Uterus (tissue), 4 donors: ENCODE data around the gene FAM240A. TPM values are rescaled to one million over a fixed set of nuclear protein-coding genes. Genes with fewer than 3 reads are reported as not detected.

ENCODE experiments used
- DNase-seq, 2 donors: peaks; one replicate each; pipeline ENCODE4 v3.0.0-alpha.2; 2019 to 2020
- H3K27ac ChIP-seq, 2 donors: fragments of 200-600 bp; sonication (generic); 1 replicate in 1 of 2; 2 replicates in 1 of 2; pipeline ENCODE4 v1.5.1; 2016 to 2018
- H3K27me3 ChIP-seq, 2 donors: fragments of 200-600 bp; sonication (generic); one replicate each; pipeline ENCODE4 v1.5.1; 2018 to 2019; ENCODE audit warnings: control low read depth in 1 of 2
- H3K36me3 ChIP-seq, 2 donors: fragments of 200-600 bp; sonication (generic); one replicate each; pipeline ENCODE4 v1.5.1; 2019; ENCODE audit warnings: control low read depth in 1 of 2
- H3K4me1 ChIP-seq, 2 donors: fragments of 200-600 bp; sonication (generic); one replicate each; pipeline ENCODE4 v1.5.1; 2018 to 2019; ENCODE audit warnings: control low read depth in 1 of 2
- H3K4me3 ChIP-seq, 2 donors: fragments of 200-600 bp; sonication (generic); 1 replicate in 1 of 2; 2 replicates in 1 of 2; pipeline ENCODE4 v1.5.1; 2018 to 2019; ENCODE audit warnings: mild to moderate bottlenecking in 1 of 2
- H3K9me3 ChIP-seq, 2 donors: fragments of 200-600 bp; sonication (generic); one replicate each; pipeline ENCODE4 v1.5.1; 2019; ENCODE audit warnings: control low read depth in 1 of 2
- POLR2A ChIP-seq, 2 donors: fragments of 450-650 bp; IDR thresholded peaks; one replicate each; pipeline ENCODE4 v1.6.1; 2016; ENCODE audit warnings: antibody characterized with exemption in 2 of 2, mild to moderate bottlenecking in 1 of 2, moderate library complexity in 1 of 2
- intact Hi-C: fragments of 100-400 bp; cut with DNase I; formaldehyde crosslinking; loops from one replicate; pipeline ENCODE4 v1.15.1; 2023; ENCODE audit warnings: low total_unique reads
- total RNA-seq, 4 donors: library from RNA; depleted of rRNA in 3 of 4; stranded (reverse); fragments of >200 nt in 3 of 4; gene quantifications; one replicate each; pipeline versions ENCODE4 v1.1.0 to v1.2.4, GENCODE V29; 2014 to 2023
- TF ChIP-seq, protein P1 (sequence below), 4 experiments: fragments of 200-600 bp in 2 of 4; fragments of 450-650 bp in 2 of 4; sonication (generic) in 2 of 4; IDR thresholded peaks; one replicate each; pipeline ENCODE4 v1.5.1; 2016 to 2019; ENCODE audit warnings: antibody characterized with exemption in 4 of 4, mild to moderate bottlenecking in 2 of 4, moderate library complexity in 1 of 4
- donor health status: DM: yes; HTN: yes; CAD: no.

FAM240A gene
- total RNA-seq, 4 donors from 2014 or later: not detected

DNA sequence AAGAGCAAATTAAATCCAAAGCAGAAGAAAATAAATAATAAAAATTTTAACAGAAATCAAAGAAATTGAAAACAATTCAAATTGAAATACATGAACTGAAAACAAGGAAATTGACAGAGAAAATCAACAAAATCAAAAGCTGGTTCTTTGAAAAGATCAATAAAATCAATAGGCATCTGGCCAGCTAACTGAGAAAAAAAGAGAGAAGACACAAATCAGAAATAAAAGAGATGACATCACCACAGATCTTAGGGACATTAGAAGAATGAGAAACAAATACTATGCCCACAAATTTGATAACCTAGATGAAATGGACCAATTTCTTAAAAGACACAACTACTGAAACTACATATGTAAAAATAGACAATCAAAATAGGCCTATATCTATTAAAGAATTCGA, 38.8 kb downstream of the FAM240A start:
- TF ChIP-seq, protein P1, sequence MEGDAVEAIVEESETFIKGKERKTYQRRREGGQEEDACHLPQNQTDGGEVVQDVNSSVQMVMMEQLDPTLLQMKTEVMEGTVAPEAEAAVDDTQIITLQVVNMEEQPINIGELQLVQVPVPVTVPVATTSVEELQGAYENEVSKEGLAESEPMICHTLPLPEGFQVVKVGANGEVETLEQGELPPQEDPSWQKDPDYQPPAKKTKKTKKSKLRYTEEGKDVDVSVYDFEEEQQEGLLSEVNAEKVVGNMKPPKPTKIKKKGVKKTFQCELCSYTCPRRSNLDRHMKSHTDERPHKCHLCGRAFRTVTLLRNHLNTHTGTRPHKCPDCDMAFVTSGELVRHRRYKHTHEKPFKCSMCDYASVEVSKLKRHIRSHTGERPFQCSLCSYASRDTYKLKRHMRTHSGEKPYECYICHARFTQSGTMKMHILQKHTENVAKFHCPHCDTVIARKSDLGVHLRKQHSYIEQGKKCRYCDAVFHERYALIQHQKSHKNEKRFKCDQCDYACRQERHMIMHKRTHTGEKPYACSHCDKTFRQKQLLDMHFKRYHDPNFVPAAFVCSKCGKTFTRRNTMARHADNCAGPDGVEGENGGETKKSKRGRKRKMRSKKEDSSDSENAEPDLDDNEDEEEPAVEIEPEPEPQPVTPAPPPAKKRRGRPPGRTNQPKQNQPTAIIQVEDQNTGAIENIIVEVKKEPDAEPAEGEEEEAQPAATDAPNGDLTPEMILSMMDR (IDR thresholded peaks at IDR 0.05): no peak
- TF ChIP-seq POLR2A (IDR thresholded peaks at IDR 0.05): no peak
- Histone ChIP-seq H3K4me1 (no peaks in the 10 kb centered on the region), H3K36me3 (no peaks in the 10 kb centered on the region), H3K27ac (no peak overlapping the region), H3K27me3 (no peaks in the 10 kb centered on the region), H3K9me3 (no peaks in the 10 kb centered on the region), H3K4me3 (no peak overlapping the region)
- DNase-seq: no peak
- intact Hi-C loops: no loop called here

DNA sequence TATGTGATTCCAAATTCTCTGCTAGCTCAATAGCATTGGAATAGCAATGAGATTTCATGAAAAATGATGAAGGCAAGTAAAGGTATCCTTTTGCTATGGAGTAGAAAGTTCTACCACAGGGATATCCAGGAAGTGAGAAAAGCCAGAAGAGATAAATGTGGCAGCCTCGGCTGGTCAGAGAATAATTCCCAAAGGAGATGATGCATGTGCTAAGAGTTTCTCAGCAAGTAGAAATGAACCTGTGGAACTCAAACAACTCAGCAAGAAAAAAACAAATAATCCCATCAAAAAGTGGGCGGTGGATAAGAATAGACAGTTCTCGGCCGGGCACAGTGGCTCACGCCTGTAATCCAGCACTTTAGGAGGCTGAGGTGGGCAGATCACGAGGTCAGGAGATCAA, 42.9 kb downstream of the FAM240A start:
- intact Hi-C loops: no loop called here
- Histone ChIP-seq H3K36me3 (no peaks in the 10 kb centered on the region), H3K4me1 (no peaks in the 10 kb centered on the region), H3K27me3 (no peaks in the 10 kb centered on the region), H3K4me3 (no peak overlapping the region), H3K9me3 (no peaks in the 10 kb centered on the region), H3K27ac (no peak overlapping the region)
- DNase-seq: no peak
- TF ChIP-seq POLR2A (IDR thresholded peaks at IDR 0.05): no peak
- TF ChIP-seq, protein P1 (IDR thresholded peaks at IDR 0.05): no peak

DNA sequence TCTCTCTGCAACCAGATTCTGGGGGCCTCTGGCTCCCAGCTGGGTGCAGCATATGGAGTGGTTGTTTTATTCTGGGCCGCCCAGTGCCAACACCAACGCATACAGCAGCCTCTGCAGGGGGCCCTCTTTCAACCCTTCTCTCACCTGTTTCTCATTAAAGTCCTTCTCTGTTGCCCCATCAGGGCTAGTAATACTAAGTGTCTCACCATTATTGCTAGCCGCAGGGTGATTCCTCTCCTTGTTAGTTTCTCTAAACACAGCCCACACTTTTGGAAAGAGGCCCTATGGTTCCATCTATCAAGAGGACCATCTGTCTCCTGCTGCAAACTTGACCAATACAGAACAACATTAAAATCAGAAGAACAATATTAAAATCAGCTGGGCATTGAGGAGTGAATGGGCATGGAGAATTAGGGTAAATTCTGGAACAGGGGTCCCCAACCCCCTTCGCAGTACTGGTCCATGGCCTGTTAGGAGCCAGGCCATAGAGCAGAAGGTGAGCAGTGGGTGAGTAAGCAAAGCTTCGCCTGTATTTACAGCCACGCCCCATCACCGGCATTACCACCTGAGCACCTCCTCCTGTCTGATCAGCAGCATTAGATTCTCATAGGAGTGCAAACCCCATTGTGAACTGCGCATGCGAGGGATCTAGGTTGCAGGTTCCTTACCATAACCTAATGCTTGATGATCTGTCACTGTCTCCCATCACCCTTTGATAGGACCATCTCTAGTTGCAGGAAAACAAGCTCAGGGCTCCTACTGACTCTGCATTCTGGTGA, 44.6 kb downstream of the FAM240A start:
- H3K27ac ChIP-seq: no peak overlapping the region
- no peak for TF ChIP-seq POLR2A (IDR thresholded peaks at IDR 0.05)
- TF ChIP-seq, protein P1 (IDR thresholded peaks at IDR 0.05): no peak
- no peaks in the 10 kb centered on the region for H3K27me3 ChIP-seq
- no peaks in the 10 kb centered on the region for H3K4me1 ChIP-seq
- no peak for DNase-seq
- no peaks in the 10 kb centered on the region for H3K36me3 ChIP-seq
- no peak overlapping the region for H3K4me3 ChIP-seq
- no peaks in the 10 kb centered on the region for H3K9me3 ChIP-seq
- intact Hi-C loops: no loop called here

DNA sequence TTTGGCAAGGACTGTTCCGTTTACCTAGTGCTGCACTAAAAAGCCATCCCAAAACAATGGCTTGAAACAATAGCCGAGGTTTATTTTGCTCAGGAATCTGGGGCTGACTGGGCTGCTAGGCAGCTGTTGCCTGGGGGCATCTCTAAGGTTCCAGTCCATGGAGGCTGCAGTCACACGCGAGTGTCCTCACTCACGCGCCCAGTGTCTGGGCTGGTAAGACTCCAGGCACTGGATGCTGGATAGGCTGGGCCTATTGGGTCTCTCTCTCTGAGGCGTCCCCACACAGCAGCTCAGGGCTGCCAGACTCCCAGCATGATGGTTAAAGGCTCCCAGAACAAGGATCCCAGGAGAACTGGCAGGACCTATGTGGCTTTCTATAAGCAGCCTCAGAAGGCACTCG, 47.0 kb downstream of the FAM240A start:
- intact Hi-C loops: no loop called here
- Histone ChIP-seq H3K4me1 (no peaks in the 10 kb centered on the region), H3K27me3 (no peaks in the 10 kb centered on the region), H3K4me3 (no peak overlapping the region), H3K9me3 (no peaks in the 10 kb centered on the region), H3K27ac (no peak overlapping the region), H3K36me3 (no peaks in the 10 kb centered on the region)
- DNase-seq: no peak
- TF ChIP-seq, protein P1 (IDR thresholded peaks at IDR 0.05): no peak
- TF ChIP-seq POLR2A (IDR thresholded peaks at IDR 0.05): no peak

DNA sequence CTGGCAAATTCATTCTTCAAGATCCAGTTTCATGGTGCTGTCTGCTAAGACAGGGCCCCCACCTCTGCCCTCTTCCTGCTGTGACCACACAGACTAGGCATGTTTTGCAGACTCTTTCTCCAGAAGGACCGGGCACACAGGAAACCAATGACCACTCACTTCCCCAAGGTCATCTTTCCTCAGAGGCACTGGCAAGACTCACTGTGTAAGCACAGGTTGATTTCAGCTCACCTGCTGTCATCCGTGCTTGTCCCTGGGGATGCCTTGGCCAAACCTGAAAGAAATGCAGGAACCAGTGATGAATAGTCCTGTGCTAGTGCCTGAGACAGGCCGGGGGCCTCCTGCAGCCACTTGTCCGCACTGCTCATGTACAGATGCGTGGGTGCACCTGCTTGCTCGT, 47.7 kb downstream of the FAM240A start:
- H3K36me3 ChIP-seq: no peaks in the 10 kb centered on the region
- no peak overlapping the region for H3K27ac ChIP-seq
- no peak for TF ChIP-seq POLR2A (IDR thresholded peaks at IDR 0.05)
- TF ChIP-seq, protein P1 (IDR thresholded peaks at IDR 0.05): no peak
- H3K4me1 ChIP-seq: no peaks in the 10 kb centered on the region
- H3K27me3 ChIP-seq: no peaks in the 10 kb centered on the region
- intact Hi-C loops: no loop called here
- DNase-seq: no peak
- H3K9me3 ChIP-seq: no peaks in the 10 kb centered on the region
- no peak overlapping the region for H3K4me3 ChIP-seq
